Hepatocyte (in vitro differentiated cells): ENCODE measurements around the gene MANBA.

ENCODE experiments used
- CTCF ChIP-seq: fragments of 200-600 bp; sonication (generic); IDR thresholded peaks from 2 replicates; pipeline ENCODE4 v1.5.1; 2016; ENCODE audit warnings: antibody characterized with exemption, mild to moderate bottlenecking; ENCODE audit not compliant: poor library complexity
- EZH2phosphoT487 ChIP-seq: fragments of 200-600 bp; sonication (generic); IDR thresholded peaks from one replicate; pipeline ENCODE4 v1.6.1; 2018; ENCODE audit warnings: antibody characterized with exemption, mild to moderate bottlenecking, low read depth, moderate library complexity; ENCODE audit not compliant: unreplicated experiment, severe bottlenecking

GRCh38 chr4:102665527-102665926, 95.2 kb downstream of the MANBA start:
- TF ChIP-seq CTCF (no peak), EZH2phosphoT487 (no peak)
